Peyer's patch (tissue), 4 donors: ENCODE data around the gene ATXN1. TPM values are rescaled to one million over a fixed set of nuclear protein-coding genes. Genes with fewer than 3 reads are reported as not detected.

ENCODE experiments used
- DNase-seq, 3 donors: peaks; one replicate each; pipeline ENCODE4 v3.0.0-alpha.2; 2017 to 2019
- H3K27ac ChIP-seq, 4 donors: fragments of 200-600 bp; sonication (generic); one replicate each; pipeline ENCODE4 v1.5.1; 2016 to 2019
- H3K27me3 ChIP-seq, 2 donors: fragments of 200-600 bp; sonication (generic); one replicate each; pipeline ENCODE4 v1.5.1; 2019
- H3K36me3 ChIP-seq, 3 donors: fragments of 200-600 bp; sonication (generic); one replicate each; pipeline ENCODE4 v1.5.1; 2016 to 2019
- H3K4me1 ChIP-seq, 4 donors: fragments of 200-600 bp; sonication (generic); one replicate each; pipeline ENCODE4 v1.5.1; 2016 to 2019
- H3K4me3 ChIP-seq, 4 donors: fragments of 200-600 bp; sonication (generic); 1 replicate in 3 of 4; 2 replicates in 1 of 4; pipeline ENCODE4 v1.5.1; 2016 to 2019; ENCODE audit warnings: mild to moderate bottlenecking in 1 of 4
- H3K9me3 ChIP-seq, 4 donors: fragments of 200-600 bp; sonication (generic); one replicate each; pipeline ENCODE4 v1.5.1; 2016 to 2019; ENCODE audit warnings: mild to moderate bottlenecking in 1 of 4
- CTCF ChIP-seq, 6 experiments: fragments of 450-650 bp in 4 of 6; fragments of 200-600 bp in 2 of 6; sonication (generic) in 1 of 6; IDR thresholded peaks; one replicate each; pipeline ENCODE4 v1.5.1; 2017 to 2019; ENCODE audit warnings: antibody characterized with exemption in 6 of 6, mild to moderate bottlenecking in 3 of 6, moderate library complexity in 1 of 6
- POLR2A ChIP-seq, 2 donors: fragments of 450-650 bp; IDR thresholded peaks; one replicate each; pipeline ENCODE4 v1.5.1; 2017; ENCODE audit warnings: antibody characterized with exemption in 2 of 2, mild to moderate bottlenecking in 2 of 2, moderate library complexity in 2 of 2
- total RNA-seq, 4 donors: library from RNA; depleted of rRNA; stranded (reverse); fragments of >200 nt; gene quantifications; one replicate each; pipeline ENCODE4 v1.1.0, GENCODE V29; 2016

ATXN1 gene
- total RNA-seq, 4 donors from 2014 or later, result 34.7 to 48.5 (median 43.1) TPM

- Histone ChIP-seq H3K36me3 (peaks cover 0 to 9% (median 0%) of the 10 kb centered on the region in 3 donors), H3K4me1 (no peaks in the 10 kb centered on the region), H3K9me3 (no peaks in the 10 kb centered on the region), H3K27me3 (no peaks in the 10 kb centered on the region), H3K4me3 (peak overlapping the region in 3 of 4 donors; percentile 7 to 46 (median 44)), H3K27ac (peak overlapping the region in 3 of 4 donors; percentile 38 to 59 (median 49))
- no peak for DNase-seq
- TF ChIP-seq CTCF (IDR thresholded peaks at IDR 0.05) (no peak), POLR2A (IDR thresholded peaks at IDR 0.05) (no peak)
These were observed 178.0 kb downstream of the ATXN1 start for GRCh38 chr6:16583144-16583762.

- TF ChIP-seq POLR2A (IDR thresholded peaks at IDR 0.05) (no peak), CTCF (IDR thresholded peaks at IDR 0.05) (no peak)
- Histone ChIP-seq H3K4me3 (peak overlapping the region in 2 of 4 donors; percentile 44 to 46), H3K9me3 (no peaks in the 10 kb centered on the region), H3K4me1 (no peaks in the 10 kb centered on the region), H3K36me3 (peaks cover 0 to 9% (median 0%) of the 10 kb centered on the region in 3 donors), H3K27ac (peak overlapping the region in 3 of 4 donors; percentile 38 to 59 (median 49)), H3K27me3 (no peaks in the 10 kb centered on the region)
- no peak for DNase-seq
These were observed 178.7 kb downstream of the ATXN1 start for GRCh38 chr6:16582446-16583143.

- TF ChIP-seq CTCF (IDR thresholded peaks at IDR 0.05) (no peak), POLR2A (IDR thresholded peaks at IDR 0.05) (no peak)
- H3K9me3 ChIP-seq, result no peaks in the 10 kb centered on the region
These were observed 182.5 kb downstream of the ATXN1 start for GRCh38 chr6:16578695-16579285.

GRCh38 chr6:16576451-16577368, 184.6 kb downstream of the ATXN1 start:
- no peak overlapping the region for H3K4me3 ChIP-seq
- H3K27ac ChIP-seq, result no peak overlapping the region
- H3K27me3 ChIP-seq, result no peaks in the 10 kb centered on the region

More at GRCh38 chr6:16578695-16579285, 182.5 kb downstream of the ATXN1 start:
- Histone ChIP-seq H3K36me3 (peaks cover 0 to 9% (median 0%) of the 10 kb centered on the region in 3 donors), H3K4me1 (peaks cover 0 to 7% (median 0%) of the 10 kb centered on the region in 4 donors), H3K27me3 (no peaks in the 10 kb centered on the region), H3K27ac (no peak overlapping the region), H3K4me3 (no peak overlapping the region)
- no peak for DNase-seq

More at GRCh38 chr6:16576451-16577368, 184.6 kb downstream of the ATXN1 start:
- H3K9me3 ChIP-seq, result no peaks in the 10 kb centered on the region
- H3K36me3 ChIP-seq, result peaks cover 0 to 9% (median 0%) of the 10 kb centered on the region in 3 donors
- no peak for TF ChIP-seq CTCF (IDR thresholded peaks at IDR 0.05)
- TF ChIP-seq POLR2A (IDR thresholded peaks at IDR 0.05), result no peak
- peaks cover 0 to 7% (median 0%) of the 10 kb centered on the region in 4 donors for H3K4me1 ChIP-seq
- no peak for DNase-seq
